Loucy (cell line): ENCODE results near the gene NARS2.

Experiments used
- H2AFZ ChIP-seq: fragments of 200-600 bp; sonication (generic); 2 replicates; pipeline ENCODE4 v1.6.0; 2016; ENCODE audit warnings: antibody characterized with exemption, mild to moderate bottlenecking, low read length, moderate library complexity
- H3F3A ChIP-seq: fragments of 200-600 bp; 2 replicates; pipeline ENCODE4 v1.6.0; 2016; ENCODE audit warnings: antibody characterized with exemption, low read depth, mild to moderate bottlenecking
- H3K27me3 ChIP-seq: fragments of 200-600 bp; sonication (generic); 2 replicates; pipeline ENCODE4 v1.6.1; 2014; ENCODE audit warnings: low read length, mild to moderate bottlenecking; ENCODE audit not compliant: insufficient read depth, poor library complexity, severe bottlenecking
- H3K36me3 ChIP-seq: fragments of 200-600 bp; sonication (generic); 2 replicates; pipeline ENCODE4 v1.6.1; 2016; ENCODE audit warnings: low read length; ENCODE audit not compliant: insufficient read depth
- H3K4me1 ChIP-seq: fragments of 200-600 bp; sonication (generic); 2 replicates; pipeline ENCODE4 v1.5.1; 2014; ENCODE audit warnings: low read length, mild to moderate bottlenecking; ENCODE audit not compliant: insufficient read depth, poor library complexity, severe bottlenecking
- H3K4me2 ChIP-seq: fragments of 200-600 bp; sonication (generic); 2 replicates; pipeline ENCODE4 v1.6.0; 2014; ENCODE audit warnings: antibody characterized with exemption, low read length, low read depth, mild to moderate bottlenecking; ENCODE audit not compliant: poor library complexity, severe bottlenecking
- H3K4me3 ChIP-seq: fragments of 200-600 bp; sonication (generic); 2 replicates; pipeline ENCODE4 v1.5.1; 2014; ENCODE audit warnings: low read length, mild to moderate bottlenecking, mixed read lengths; ENCODE audit not compliant: poor library complexity, severe bottlenecking
- H3K79me2 ChIP-seq: fragments of 200-600 bp; sonication (generic); 2 replicates; pipeline ENCODE4 v1.6.1; 2014; ENCODE audit warnings: low read length; ENCODE audit not compliant: insufficient read depth
- H3K9ac ChIP-seq: fragments of 200-600 bp; sonication (generic); 2 replicates; pipeline ENCODE4 v1.6.0; 2014; ENCODE audit warnings: mild to moderate bottlenecking, low read depth, low read length, moderate library complexity; ENCODE audit not compliant: poor library complexity, severe bottlenecking
- H3K9me2 ChIP-seq: fragments of 200-600 bp; sonication (generic); replicated peaks from 2 replicates; pipeline ENCODE4 v1.6.1; 2016; ENCODE audit warnings: low read depth, low read length, mixed read lengths
- H3K9me3 ChIP-seq: fragments of 200-600 bp; sonication (generic); 2 replicates; pipeline ENCODE4 v1.6.1; 2014; ENCODE audit warnings: mild to moderate bottlenecking, antibody characterized with exemption, low read length, low read depth; ENCODE audit not compliant: insufficient read depth
- H4K20me1 ChIP-seq: fragments of 200-600 bp; sonication (generic); 2 replicates; pipeline ENCODE4 v1.6.0; 2014; ENCODE audit warnings: antibody characterized with exemption, low read length, mild to moderate bottlenecking; ENCODE audit not compliant: insufficient read depth, poor library complexity, severe bottlenecking
- CTCF ChIP-seq: fragments of 200-600 bp; sonication (generic); conservative IDR thresholded peaks from 2 replicates; pipeline ENCODE4 v1.5.1; 2014; ENCODE audit warnings: mild to moderate bottlenecking, antibody characterized with exemption, low read length
- EZH2phosphoT487 ChIP-seq: fragments of 200-600 bp; IDR thresholded peaks from 2 replicates; pipeline ENCODE4 v1.6.1; 2018; ENCODE audit warnings: antibody characterized with exemption, mild to moderate bottlenecking, moderate library complexity, borderline replicate concordance

The NARS2 gene

GRCh38 chr11:78428266-78428636, 146.4 kb downstream of the NARS2 start:
- TF ChIP-seq CTCF (no peak), EZH2phosphoT487 (no peak)
- no peak overlapping the region for H3K4me3 ChIP-seq
- H3K27me3 ChIP-seq, result no peaks in the 10 kb centered on the region
- no peak overlapping the region for H3K9ac ChIP-seq
- H3F3A ChIP-seq, result no peaks in the 10 kb centered on the region
- no peaks in the 10 kb centered on the region for H3K9me3 ChIP-seq
- no peaks in the 10 kb centered on the region for H4K20me1 ChIP-seq
- H2AFZ ChIP-seq, result no peak overlapping the region
- H3K4me1 ChIP-seq, result peaks cover 31% of the 10 kb centered on the region
- no peak overlapping the region for H3K4me2 ChIP-seq
- no peaks in the 10 kb centered on the region for H3K9me2 ChIP-seq
- H3K36me3 ChIP-seq, result no peaks in the 10 kb centered on the region
- H3K79me2 ChIP-seq, result no peaks in the 10 kb centered on the region

- Histone ChIP-seq H3K9me3 (no peaks in the 10 kb centered on the region), H3K4me2 (no peak overlapping the region), H3K4me3 (no peak overlapping the region), H3K36me3 (no peaks in the 10 kb centered on the region), H3K9me2 (no peaks in the 10 kb centered on the region), H3K4me1 (peaks cover 31% of the 10 kb centered on the region), H3K79me2 (no peaks in the 10 kb centered on the region), H3F3A (no peaks in the 10 kb centered on the region), H4K20me1 (no peaks in the 10 kb centered on the region), H3K9ac (no peak overlapping the region), H3K27me3 (no peaks in the 10 kb centered on the region), H2AFZ (no peak overlapping the region)
- no peak for TF ChIP-seq EZH2phosphoT487
Observed at GRCh38 chr11:78427615-78428265, 146.9 kb downstream of the NARS2 start.

- Histone ChIP-seq H3K9me2 (no peaks in the 10 kb centered on the region), H3K4me2 (no peak overlapping the region), H2AFZ (no peak overlapping the region), H3K9ac (no peak overlapping the region), H3K9me3 (no peaks in the 10 kb centered on the region), H3K27me3 (no peaks in the 10 kb centered on the region), H4K20me1 (no peaks in the 10 kb centered on the region), H3K4me1 (peaks cover 31% of the 10 kb centered on the region), H3F3A (no peaks in the 10 kb centered on the region), H3K4me3 (no peak overlapping the region), H3K79me2 (no peaks in the 10 kb centered on the region), H3K36me3 (no peaks in the 10 kb centered on the region)
- TF ChIP-seq EZH2phosphoT487 (no peak), CTCF (no peak)
Observed at GRCh38 chr11:78426845-78427244, 147.8 kb downstream of the NARS2 start.
